ENCODE measurements around the gene ZNF212. TPM values are rescaled to one million over a fixed set of nuclear protein-coding genes. Genes with fewer than 3 reads are reported as not detected.
A peak's percentile ranks its signal among the peaks of the same experiment; 100 is the strongest.

ZNF212 gene
- total RNA-seq, 1 donor from 2014 or later: 15.8 TPM

DNA sequence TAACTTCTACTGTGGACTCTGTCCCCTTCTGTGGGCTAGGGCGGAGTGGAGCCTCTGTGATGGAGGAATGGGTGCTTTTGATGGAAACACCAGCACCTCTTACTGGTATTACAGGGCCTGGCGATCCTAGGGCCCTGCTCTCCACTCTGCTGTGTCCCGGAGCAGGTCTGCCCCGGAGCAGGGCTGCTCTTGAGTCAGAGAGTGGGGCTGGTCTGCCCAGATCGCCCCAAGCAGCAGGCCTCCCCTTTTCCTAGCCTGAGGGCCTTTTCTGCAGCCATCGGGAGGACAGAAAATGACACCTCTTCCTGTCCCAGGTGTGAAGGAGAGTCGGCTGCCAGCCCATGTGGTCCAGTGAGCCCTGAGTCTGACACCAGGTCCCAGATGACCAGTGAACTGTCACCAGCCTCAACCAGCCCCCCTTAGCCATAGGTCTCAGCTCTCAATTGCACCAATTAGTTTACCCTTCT, 42.7 kb upstream of the ZNF212 start:
- no peak for DNase-seq (ENCODE audit: low read depth, low spot score)
- no peaks in the 10 kb centered on the region for H3K9me3 Mint-ChIP-seq
- H3K36me3 Mint-ChIP-seq (ENCODE audit: low read depth): peaks cover 28% of the 10 kb centered on the region
- H3K27me3 Mint-ChIP-seq (ENCODE audit: low read depth): no peaks in the 10 kb centered on the region
- H3K27ac Mint-ChIP-seq (ENCODE audit: unreplicated experiment): peak overlapping the region; percentile 67
- H3K4me3 Mint-ChIP-seq: peak overlapping the region; percentile 94
- H3K4me1 Mint-ChIP-seq: peaks cover 8% of the 10 kb centered on the region
- TF ChIP-seq, protein P1, sequence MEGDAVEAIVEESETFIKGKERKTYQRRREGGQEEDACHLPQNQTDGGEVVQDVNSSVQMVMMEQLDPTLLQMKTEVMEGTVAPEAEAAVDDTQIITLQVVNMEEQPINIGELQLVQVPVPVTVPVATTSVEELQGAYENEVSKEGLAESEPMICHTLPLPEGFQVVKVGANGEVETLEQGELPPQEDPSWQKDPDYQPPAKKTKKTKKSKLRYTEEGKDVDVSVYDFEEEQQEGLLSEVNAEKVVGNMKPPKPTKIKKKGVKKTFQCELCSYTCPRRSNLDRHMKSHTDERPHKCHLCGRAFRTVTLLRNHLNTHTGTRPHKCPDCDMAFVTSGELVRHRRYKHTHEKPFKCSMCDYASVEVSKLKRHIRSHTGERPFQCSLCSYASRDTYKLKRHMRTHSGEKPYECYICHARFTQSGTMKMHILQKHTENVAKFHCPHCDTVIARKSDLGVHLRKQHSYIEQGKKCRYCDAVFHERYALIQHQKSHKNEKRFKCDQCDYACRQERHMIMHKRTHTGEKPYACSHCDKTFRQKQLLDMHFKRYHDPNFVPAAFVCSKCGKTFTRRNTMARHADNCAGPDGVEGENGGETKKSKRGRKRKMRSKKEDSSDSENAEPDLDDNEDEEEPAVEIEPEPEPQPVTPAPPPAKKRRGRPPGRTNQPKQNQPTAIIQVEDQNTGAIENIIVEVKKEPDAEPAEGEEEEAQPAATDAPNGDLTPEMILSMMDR (conservative IDR thresholded peaks at IDR 0.05): no peak

DNA sequence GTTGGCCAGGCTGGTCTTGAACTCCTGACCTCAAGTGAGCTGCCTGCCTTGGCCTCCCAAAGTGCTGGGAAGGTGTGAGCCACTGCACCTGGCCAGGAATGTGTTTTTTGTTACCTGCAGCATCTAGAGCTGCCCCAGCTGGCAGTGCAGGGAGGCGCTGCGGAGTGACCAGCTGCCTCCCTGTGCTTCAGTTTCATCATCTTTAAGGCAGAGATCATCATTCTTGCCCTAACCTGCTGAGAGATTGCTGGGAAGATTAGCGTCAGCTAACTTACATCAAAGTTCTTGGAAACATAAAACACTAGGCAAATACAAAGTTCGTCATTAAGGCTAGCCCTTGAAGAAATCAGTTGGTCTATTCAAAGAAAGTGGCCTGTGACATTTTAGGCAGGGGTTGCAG, 41.8 kb upstream of the ZNF212 start:
- TF ChIP-seq, protein P1 (conservative IDR thresholded peaks at IDR 0.05): no peak

DNA sequence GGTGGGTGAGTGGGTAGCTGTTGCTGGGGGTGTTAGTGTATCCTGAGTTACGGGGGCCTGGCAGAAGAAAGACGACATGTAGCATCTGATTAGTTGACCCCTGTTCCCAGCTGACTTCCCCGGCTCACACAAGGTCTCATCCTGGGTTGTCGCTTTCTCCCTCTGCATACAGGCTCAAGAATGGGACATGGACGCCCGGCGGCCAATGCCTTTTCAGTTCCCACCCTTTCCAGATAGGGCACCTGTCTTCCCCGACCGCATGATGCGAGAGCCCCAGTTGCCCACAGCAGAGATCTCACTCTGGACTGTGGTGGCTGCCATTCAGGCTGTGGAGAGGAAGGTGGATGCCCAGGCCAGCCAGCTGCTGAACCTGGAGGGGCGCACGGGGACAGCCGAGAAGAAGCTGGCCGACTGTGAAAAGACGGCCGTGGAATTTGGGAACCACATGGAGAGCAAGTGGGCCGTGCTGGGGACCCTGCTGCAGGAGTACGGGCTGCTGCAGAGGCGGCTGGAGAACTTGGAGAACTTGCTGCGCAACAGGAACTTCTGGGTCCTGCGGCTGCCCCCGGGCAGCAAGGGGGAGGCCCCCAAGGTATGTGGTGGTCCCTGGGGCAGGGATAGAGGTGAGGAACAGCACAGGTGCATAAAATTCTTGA, 41.2 kb upstream of the ZNF212 start:
- peaks cover 30% of the 10 kb centered on the region for H3K36me3 Mint-ChIP-seq (ENCODE audit: low read depth)
- no peak overlapping the region for H3K27ac Mint-ChIP-seq (ENCODE audit: unreplicated experiment)
- no peaks in the 10 kb centered on the region for H3K9me3 Mint-ChIP-seq
- TF ChIP-seq, protein P1 (conservative IDR thresholded peaks at IDR 0.05): no peak
- H3K4me1 Mint-ChIP-seq: peaks cover 8% of the 10 kb centered on the region
- DNase-seq (ENCODE audit: low read depth, low spot score): no peak
- H3K27me3 Mint-ChIP-seq (ENCODE audit: low read depth): no peaks in the 10 kb centered on the region
- peak overlapping the region; percentile 94 for H3K4me3 Mint-ChIP-seq

More for the DNA sequence above, 41.8 kb upstream of the ZNF212 start:
- Mint-ChIP-seq H3K9me3 (no peaks in the 10 kb centered on the region), H3K4me1 (peaks cover 8% of the 10 kb centered on the region), H3K36me3 (ENCODE audit: low read depth) (peaks cover 30% of the 10 kb centered on the region), H3K4me3 (peak overlapping the region; percentile 94), H3K27ac (ENCODE audit: unreplicated experiment) (no peak overlapping the region), H3K27me3 (ENCODE audit: low read depth) (no peaks in the 10 kb centered on the region)
- DNase-seq (ENCODE audit: low read depth, low spot score): no peak

DNA sequence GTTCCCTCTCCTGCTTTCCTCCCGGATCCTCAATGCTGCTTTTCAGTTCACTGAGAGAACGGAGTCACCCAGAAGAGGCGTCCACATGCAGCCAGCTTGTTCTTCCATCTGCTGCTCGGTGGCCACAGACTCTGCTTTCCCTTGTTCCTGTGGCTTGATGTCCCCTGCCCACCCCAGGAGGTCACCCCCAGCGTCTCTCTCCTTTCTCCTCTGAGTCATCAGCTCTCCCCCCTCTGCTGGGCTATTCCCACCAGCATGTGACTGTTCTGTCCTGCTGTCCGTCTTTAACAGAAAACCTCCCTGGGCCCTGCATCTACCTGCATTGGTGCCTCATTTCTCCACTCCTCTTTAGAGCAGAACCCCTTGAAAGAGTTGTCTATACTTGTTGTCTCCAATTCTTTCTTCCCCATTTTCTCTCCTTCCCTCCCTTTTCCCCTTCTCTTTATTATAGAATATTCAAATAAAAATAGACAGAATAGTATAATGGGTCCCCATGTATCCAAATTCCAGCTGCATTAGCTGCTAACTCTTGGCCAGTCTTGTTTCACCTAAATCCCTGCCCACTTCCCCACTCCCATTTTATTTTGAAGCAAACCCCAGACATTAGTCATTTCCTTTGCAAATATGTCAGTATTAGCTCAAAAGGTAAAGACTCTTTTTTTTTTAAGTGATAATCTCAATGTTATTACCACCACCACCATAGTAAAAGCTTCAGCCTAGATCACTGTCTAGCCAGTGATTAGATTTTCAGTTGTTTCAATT, 40.0 kb upstream of the ZNF212 start:
- TF ChIP-seq, protein P1 (conservative IDR thresholded peaks at IDR 0.05): no peak
- Mint-ChIP-seq H3K27me3 (ENCODE audit: low read depth) (no peaks in the 10 kb centered on the region), H3K4me1 (peaks cover 8% of the 10 kb centered on the region), H3K9me3 (no peaks in the 10 kb centered on the region), H3K36me3 (ENCODE audit: low read depth) (peaks cover 39% of the 10 kb centered on the region), H3K4me3 (peak overlapping the region; percentile 81), H3K27ac (ENCODE audit: unreplicated experiment) (no peak overlapping the region)
- DNase-seq (ENCODE audit: low read depth, low spot score): no peak

DNA sequence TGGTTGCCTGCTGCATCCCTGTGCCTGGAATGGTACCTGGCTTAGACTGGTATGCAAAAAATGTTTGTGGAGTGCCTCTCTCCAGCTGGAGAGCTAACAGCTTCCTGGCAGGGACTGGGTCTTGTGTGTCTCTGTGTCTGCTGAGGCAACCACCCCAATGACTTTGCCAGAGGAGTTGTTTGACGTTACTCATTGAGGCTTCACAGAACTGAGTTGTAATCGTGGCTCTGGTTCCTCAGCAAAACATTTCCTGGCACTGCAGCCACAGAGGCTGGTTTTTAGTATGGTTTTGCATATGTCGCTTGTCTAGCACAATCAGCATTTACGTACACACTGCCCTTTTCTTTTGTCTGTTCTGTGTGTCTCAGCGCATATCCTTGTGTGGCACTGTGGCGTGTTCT, 36.6 kb upstream of the ZNF212 start:
- Mint-ChIP-seq H3K4me3 (peak overlapping the region; percentile 44), H3K36me3 (ENCODE audit: low read depth) (peaks cover 45% of the 10 kb centered on the region), H3K27ac (ENCODE audit: unreplicated experiment) (no peak overlapping the region), H3K9me3 (no peaks in the 10 kb centered on the region), H3K4me1 (no peaks in the 10 kb centered on the region), H3K27me3 (ENCODE audit: low read depth) (no peaks in the 10 kb centered on the region)
- no peak for DNase-seq (ENCODE audit: low read depth, low spot score)
- TF ChIP-seq, protein P1 (conservative IDR thresholded peaks at IDR 0.05): no peak
